Stimulated activated naive CD8-positive, alpha-beta T cell treated with anti-CD3 and anti-CD28 coated beads, Interleukin-15, amount 100 ng/mL, for 72 hours (primary cell): ENCODE data around the gene TBC1D20.
"Not testable (repeated sequence)": the region's sequence is repeated elsewhere in the genome, so short reads cannot be mapped to it uniquely, and the experiment has no call there.

Experiments used
- ATAC-seq: fragments of 150-1000 bp; cut with Tn5 transposase; 2 replicates; pipeline ENCODE4 v1.10.0; 2021; ENCODE audit warnings: mild to moderate bottlenecking, moderate library complexity
- DNase-seq, 2 donors: peaks; one replicate each; pipeline ENCODE4 v3.0.0; 2021 to 2022
- H3K27ac Mint-ChIP-seq, 2 donors: one replicate each; pipeline ENCODE4 v1.8.0; 2022; ENCODE audit warnings: mild to moderate bottlenecking in 2 of 2, mixed read lengths in 2 of 2, moderate library complexity in 2 of 2
- H3K27me3 Mint-ChIP-seq: one replicate; pipeline ENCODE4 v1.8.0; 2022; ENCODE audit warnings: mixed read lengths
- H3K4me1 Mint-ChIP-seq: one replicate; pipeline ENCODE4 v1.8.0; 2022; ENCODE audit warnings: mild to moderate bottlenecking, mixed read lengths
- H3K4me3 Mint-ChIP-seq, 2 donors: one replicate each; pipeline ENCODE4 v1.8.0; 2022; ENCODE audit warnings: mild to moderate bottlenecking in 2 of 2, mixed read lengths in 2 of 2, moderate library complexity in 1 of 2
- H3K9me3 Mint-ChIP-seq, 2 donors: one replicate each; pipeline ENCODE4 v1.8.0; 2022; ENCODE audit warnings: mixed read lengths in 2 of 2

The TBC1D20 gene

GRCh38 chr20:406200-407132, 55.9 kb downstream of the TBC1D20 start:
- Mint-ChIP-seq H3K4me3 (peak overlapping the region; percentile 84 to 90), H3K4me1 (peaks cover 63% of the 10 kb centered on the region), H3K9me3 (peaks cover 11 to 12% of the 10 kb centered on the region in 2 donors), H3K27me3 (no peaks in the 10 kb centered on the region), H3K27ac (peak overlapping the region; percentile 35 to 96)
- DNase-seq: no peak
- no peak for ATAC-seq

GRCh38 chr20:404088-404487, 58.2 kb downstream of the TBC1D20 start:
- Mint-ChIP-seq H3K27ac (peak overlapping the region in 1 of 2 donors; percentile 60), H3K9me3 (peaks cover 11 to 12% of the 10 kb centered on the region in 2 donors), H3K4me1 (peaks cover 63% of the 10 kb centered on the region), H3K27me3 (no peaks in the 10 kb centered on the region), H3K4me3 (no peak overlapping the region)
- DNase-seq (no peak), ATAC-seq (no peak)

- peaks cover 60% of the 10 kb centered on the region for H3K4me1 Mint-ChIP-seq
- no peaks in the 10 kb centered on the region for H3K27me3 Mint-ChIP-seq
- ATAC-seq (no peak), DNase-seq (no peak)
- H3K27ac Mint-ChIP-seq: peak overlapping the region; percentile 16 to 48
- H3K4me3 Mint-ChIP-seq: no peak overlapping the region
- H3K9me3 Mint-ChIP-seq: peaks cover 11 to 12% of the 10 kb centered on the region in 2 donors
Measured at GRCh38 chr20:403582-403957, 58.8 kb downstream of the TBC1D20 start.

- Mint-ChIP-seq H3K27me3 (no peaks in the 10 kb centered on the region), H3K4me3 (no peak overlapping the region), H3K4me1 (peaks cover 60% of the 10 kb centered on the region), H3K27ac (peak overlapping the region; percentile 93 to 98), H3K9me3 (peaks cover 11 to 12% of the 10 kb centered on the region in 2 donors)
- ATAC-seq (no peak), DNase-seq (no peak)
Measured at GRCh38 chr20:402898-403581, 59.3 kb downstream of the TBC1D20 start.

- Mint-ChIP-seq H3K27ac (peak overlapping the region; percentile 93 to 98), H3K4me1 (peaks cover 59% of the 10 kb centered on the region), H3K27me3 (no peaks in the 10 kb centered on the region), H3K4me3 (no peak overlapping the region), H3K9me3 (peaks cover 11 to 12% of the 10 kb centered on the region in 2 donors)
- DNase-seq (no peak), ATAC-seq (peak; percentile 4)
Measured at GRCh38 chr20:402496-402885, 59.8 kb downstream of the TBC1D20 start.

- Mint-ChIP-seq H3K4me1 (peaks cover 53% of the 10 kb centered on the region), H3K27me3 (no peaks in the 10 kb centered on the region), H3K27ac (peak overlapping the region; percentile 98 to 99), H3K9me3 (peaks cover 11 to 12% of the 10 kb centered on the region in 2 donors), H3K4me3 (peak overlapping the region; percentile 71 to 80)
- peak; percentile 71 for ATAC-seq
- DNase-seq: peak; percentile 42 to 64
Measured at GRCh38 chr20:401682-402495, 60.4 kb downstream of the TBC1D20 start.

- H3K27me3 Mint-ChIP-seq: no peaks in the 10 kb centered on the region
- peak overlapping the region; percentile 10 to 45 for H3K4me3 Mint-ChIP-seq
- no peak for DNase-seq
- peak; percentile 51 for ATAC-seq
- peak overlapping the region; percentile 52 to 98 for H3K27ac Mint-ChIP-seq
- H3K9me3 Mint-ChIP-seq: peaks cover 11 to 12% of the 10 kb centered on the region in 2 donors
- peaks cover 45% of the 10 kb centered on the region for H3K4me1 Mint-ChIP-seq
Measured at GRCh38 chr20:400454-401275, 61.7 kb downstream of the TBC1D20 start.

GRCh38 chr20:400128-400453, 62.2 kb downstream of the TBC1D20 start:
- Mint-ChIP-seq H3K27ac (peak overlapping the region in 1 of 2 donors; percentile 3), H3K27me3 (no peaks in the 10 kb centered on the region)
- peak; percentile 2 for ATAC-seq

GRCh38 chr20:399182-399707, 63.1 kb downstream of the TBC1D20 start:
- no peak overlapping the region for H3K4me3 Mint-ChIP-seq
- peaks cover 40% of the 10 kb centered on the region for H3K4me1 Mint-ChIP-seq
- ATAC-seq (peak; percentile 18), DNase-seq (no peak)
- H3K27ac Mint-ChIP-seq: peak overlapping the region in 1 of 2 donors; percentile 89
- H3K27me3 Mint-ChIP-seq: no peaks in the 10 kb centered on the region
- H3K9me3 Mint-ChIP-seq: peaks cover 11 to 12% of the 10 kb centered on the region in 2 donors

More at GRCh38 chr20:400128-400453, 62.2 kb downstream of the TBC1D20 start:
- peaks cover 40% of the 10 kb centered on the region for H3K4me1 Mint-ChIP-seq
- DNase-seq: no peak
- H3K4me3 Mint-ChIP-seq: peak overlapping the region in 1 of 2 donors; percentile 10
- peaks cover 11 to 12% of the 10 kb centered on the region in 2 donors for H3K9me3 Mint-ChIP-seq

GRCh38 chr20:397432-398237, 64.7 kb downstream of the TBC1D20 start:
- ATAC-seq (no peak), DNase-seq (no peak)
- Mint-ChIP-seq H3K9me3 (no peaks in the 10 kb centered on the region), H3K27ac (peak overlapping the region; percentile 12 to 13), H3K4me3 (no peak overlapping the region), H3K27me3 (no peaks in the 10 kb centered on the region), H3K4me1 (peaks cover 33% of the 10 kb centered on the region)

GRCh38 chr20:396619-397431, 65.5 kb downstream of the TBC1D20 start:
- ATAC-seq (no peak), DNase-seq (no peak)
- no peaks in the 10 kb centered on the region for H3K27me3 Mint-ChIP-seq
- no peak overlapping the region for H3K4me3 Mint-ChIP-seq
- no peaks in the 10 kb centered on the region for H3K9me3 Mint-ChIP-seq
- no peak overlapping the region for H3K27ac Mint-ChIP-seq
- peaks cover 25% of the 10 kb centered on the region for H3K4me1 Mint-ChIP-seq

GRCh38 chr20:396252-396618, 66.1 kb downstream of the TBC1D20 start:
- H3K4me1 Mint-ChIP-seq: peaks cover 19% of the 10 kb centered on the region
- no peak overlapping the region for H3K27ac Mint-ChIP-seq
- no peak for DNase-seq
- no peaks in the 10 kb centered on the region for H3K27me3 Mint-ChIP-seq
- no peaks in the 10 kb centered on the region for H3K9me3 Mint-ChIP-seq
- no peak overlapping the region for H3K4me3 Mint-ChIP-seq
- no peak for ATAC-seq

GRCh38 chr20:393296-393695, 69.0 kb downstream of the TBC1D20 start:
- not testable (repeated sequence) for H3K9me3 Mint-ChIP-seq, H3K4me3 Mint-ChIP-seq, H3K27me3 Mint-ChIP-seq, ATAC-seq, H3K27ac Mint-ChIP-seq, H3K4me1 Mint-ChIP-seq, DNase-seq
